IPS-20b (cell line): ENCODE measurements around the gene CEP72.
"Not testable (repeated sequence)": the region's sequence is repeated elsewhere in the genome, so short reads cannot be mapped to it uniquely, and the experiment has no call there.

Experiments used
- H3K27ac ChIP-seq: one replicate; pipeline ENCODE4 v1.5.1; 2013; ENCODE audit warnings: low read length
- H3K27me3 ChIP-seq: 2 replicates; pipeline ENCODE4 v1.6.1; 2013; ENCODE audit warnings: mild to moderate bottlenecking, low read length, inconsistent platforms; ENCODE audit not compliant: insufficient read depth
- H3K36me3 ChIP-seq: 2 replicates; pipeline ENCODE4 v1.6.1; 2013; ENCODE audit warnings: low read depth, mild to moderate bottlenecking, inconsistent platforms, low read length, moderate library complexity; ENCODE audit not compliant: insufficient read depth
- H3K4me1 ChIP-seq: 2 replicates; pipeline ENCODE4 v1.6.1; 2013; ENCODE audit warnings: mild to moderate bottlenecking, control low read depth, inconsistent platforms, low read length, moderate library complexity; ENCODE audit not compliant: insufficient read depth
- H3K4me3 ChIP-seq: 2 replicates; pipeline ENCODE4 v1.5.1; 2013; ENCODE audit warnings: mild to moderate bottlenecking, low read length, inconsistent platforms
- H3K9ac ChIP-seq: 2 replicates; pipeline ENCODE4 v1.6.1; 2013; ENCODE audit warnings: low read depth, mild to moderate bottlenecking, inconsistent platforms, low read length, moderate library complexity
- H3K9me3 ChIP-seq: 2 replicates; pipeline ENCODE4 v1.6.1; 2013; ENCODE audit warnings: mild to moderate bottlenecking, low read depth, low read length, inconsistent platforms; ENCODE audit not compliant: insufficient read depth

Gene CEP72

DNA sequence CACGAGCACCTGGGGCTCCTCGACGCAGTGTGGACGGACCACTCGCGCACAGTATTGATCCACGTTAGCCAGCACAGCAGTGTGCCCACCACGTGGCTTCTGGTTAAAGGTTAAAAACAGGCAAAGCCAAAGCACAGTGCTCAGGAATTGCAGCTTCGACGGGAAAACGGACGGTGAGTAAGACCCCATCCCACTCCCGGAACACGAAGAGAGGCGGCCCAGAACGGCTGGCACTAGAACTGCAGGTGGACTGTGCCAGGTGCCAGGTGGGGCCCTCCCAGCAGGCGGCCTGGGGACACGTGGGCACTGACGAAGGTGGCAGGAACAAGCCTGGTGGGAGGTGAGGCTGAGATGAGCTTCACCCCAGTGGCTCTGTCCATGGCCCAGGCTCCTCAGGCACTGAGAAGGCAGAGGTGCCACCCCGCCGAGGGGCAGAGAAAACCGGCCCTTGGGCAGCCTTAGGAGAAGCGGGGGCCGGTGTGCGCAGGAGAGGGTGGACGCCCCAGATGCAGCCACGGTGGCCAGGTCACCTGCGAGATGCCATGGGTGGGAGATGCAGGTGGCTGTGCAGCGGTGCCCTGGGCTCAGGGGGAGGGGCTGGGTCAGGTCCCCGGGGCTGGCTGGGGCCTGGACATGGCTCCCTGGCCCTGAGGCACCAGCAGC is 76.3 kb downstream of the CEP72 start:
- H3K9me3 ChIP-seq, H3K27ac ChIP-seq, H3K9ac ChIP-seq, H3K4me3 ChIP-seq, H3K36me3 ChIP-seq, H3K4me1 ChIP-seq: not testable (repeated sequence)
- H3K27me3 ChIP-seq, result peaks cover 15% of the 10 kb centered on the region

DNA sequence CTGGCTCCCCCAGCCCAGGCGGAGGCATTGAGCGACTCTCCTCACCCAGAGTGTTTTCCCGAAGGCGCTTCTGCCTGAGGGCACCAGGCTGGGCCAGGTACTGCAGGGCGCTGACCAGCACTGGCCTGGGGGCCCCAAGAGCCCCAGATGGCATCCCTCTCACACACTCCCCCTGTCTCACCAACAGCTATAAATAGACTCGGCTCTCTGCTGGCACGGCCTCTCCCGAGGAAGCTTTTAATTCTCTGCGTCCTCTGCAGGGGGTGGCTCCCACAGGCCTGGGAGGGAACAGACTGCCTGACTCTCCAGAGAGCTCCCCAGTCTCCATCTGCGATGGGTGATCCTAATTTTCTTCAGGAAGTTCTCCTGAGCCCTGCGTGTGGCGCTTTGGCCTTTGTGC is 78.2 kb downstream of the CEP72 start:
- H3K27ac ChIP-seq, H3K9me3 ChIP-seq, H3K4me3 ChIP-seq, H3K4me1 ChIP-seq, H3K9ac ChIP-seq, H3K36me3 ChIP-seq: not testable (repeated sequence)
- peaks cover 18% of the 10 kb centered on the region for H3K27me3 ChIP-seq

GRCh38 chr5:691049-691448 is 78.9 kb downstream of the CEP72 start:
- H3K4me1 ChIP-seq, H3K9me3 ChIP-seq, H3K4me3 ChIP-seq, H3K27ac ChIP-seq, H3K36me3 ChIP-seq, H3K9ac ChIP-seq: not testable (repeated sequence)
- peaks cover 18% of the 10 kb centered on the region for H3K27me3 ChIP-seq

- peaks cover 18% of the 10 kb centered on the region for H3K27me3 ChIP-seq
- H3K9ac ChIP-seq, result no peak overlapping the region
Measured at GRCh38 chr5:691817-692528, 79.8 kb downstream of the CEP72 start.

GRCh38 chr5:692529-693041 is 80.4 kb downstream of the CEP72 start:
- not testable (repeated sequence) for H3K9me3 ChIP-seq, H3K4me3 ChIP-seq, H3K9ac ChIP-seq, H3K4me1 ChIP-seq, H3K27ac ChIP-seq, H3K36me3 ChIP-seq
- peaks cover 22% of the 10 kb centered on the region for H3K27me3 ChIP-seq

More at GRCh38 chr5:691817-692528, 79.8 kb downstream of the CEP72 start:
- H3K4me1 ChIP-seq, result no peaks in the 10 kb centered on the region
- no peak overlapping the region for H3K27ac ChIP-seq
- no peaks in the 10 kb centered on the region for H3K9me3 ChIP-seq
- no peaks in the 10 kb centered on the region for H3K36me3 ChIP-seq
- H3K4me3 ChIP-seq, result no peak overlapping the region

DNA sequence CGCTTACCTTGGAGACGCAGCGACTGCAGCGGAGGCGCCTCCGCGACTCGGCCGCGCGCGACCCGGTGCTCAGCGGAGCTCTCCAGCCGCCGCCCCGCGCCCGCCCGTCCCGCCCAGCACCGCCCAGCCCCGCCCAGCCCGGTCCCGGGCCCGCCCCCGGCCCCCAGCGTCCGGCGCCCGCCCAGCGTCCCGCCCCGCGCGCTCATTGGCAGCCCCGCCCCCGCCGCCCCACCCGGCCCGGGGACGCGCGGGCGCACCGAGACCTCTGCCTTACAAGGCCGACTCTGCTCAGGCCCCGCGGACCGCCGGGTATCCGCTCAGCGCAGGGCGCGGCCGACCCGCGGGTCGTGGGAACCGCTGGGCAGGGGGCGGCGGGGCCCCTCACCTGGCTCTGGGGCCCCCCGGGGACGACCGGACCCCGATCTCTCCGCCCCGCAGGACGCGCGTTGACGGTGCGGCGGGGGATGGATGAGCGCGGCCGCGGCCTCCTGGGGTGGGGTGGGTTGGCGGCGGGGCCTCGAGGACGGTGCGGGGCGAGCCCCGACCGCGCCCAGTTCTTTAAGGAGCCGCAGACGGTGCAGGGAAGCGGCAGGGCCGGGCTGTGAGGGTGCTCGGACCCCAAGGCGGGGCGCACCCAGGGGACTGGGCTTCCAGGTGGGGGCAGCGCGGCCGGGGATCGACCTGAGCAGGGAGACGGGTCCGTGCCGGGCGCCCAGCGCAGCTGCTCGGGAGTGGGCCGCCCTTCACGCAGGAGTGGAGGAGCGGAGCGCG is 81.3 kb downstream of the CEP72 start, which contains the start of gene TPPP:
Gene TPPP (minus strand): TSS at position 82 of the 771 bp plus-strand sequence. CDS start 15,292 bp downstream, outside the sequence.
- H3K27me3 ChIP-seq, result peaks cover 26% of the 10 kb centered on the region
- not testable (repeated sequence) for H3K4me3 ChIP-seq, H3K9ac ChIP-seq, H3K4me1 ChIP-seq, H3K36me3 ChIP-seq, H3K27ac ChIP-seq, H3K9me3 ChIP-seq

DNA sequence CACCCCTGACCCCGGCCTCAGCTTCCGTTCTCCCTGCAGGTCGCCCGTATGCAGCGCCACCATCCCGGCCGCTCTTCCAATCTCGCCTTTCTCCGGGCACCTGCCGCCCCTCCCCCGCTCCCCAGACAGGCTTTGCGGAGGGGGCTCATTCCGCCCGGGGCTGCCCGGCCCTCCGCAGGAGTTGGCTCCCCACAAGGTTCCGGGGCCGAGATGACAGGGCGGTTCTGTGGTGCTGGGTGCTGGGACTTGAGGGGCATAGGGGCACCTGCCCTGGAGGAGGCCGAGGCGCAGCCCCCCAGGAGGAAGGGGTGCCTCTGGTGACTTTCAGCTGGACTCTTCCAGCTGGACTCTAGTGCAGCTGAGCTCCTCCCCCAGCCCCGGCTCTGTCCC is 81.9 kb downstream of the CEP72 start:
- H3K4me3 ChIP-seq, H3K9me3 ChIP-seq, H3K4me1 ChIP-seq, H3K9ac ChIP-seq, H3K27ac ChIP-seq, H3K36me3 ChIP-seq: not testable (repeated sequence)
- peaks cover 32% of the 10 kb centered on the region for H3K27me3 ChIP-seq

GRCh38 chr5:695475-695874 is 83.3 kb downstream of the CEP72 start:
- H3K9me3 ChIP-seq, H3K4me1 ChIP-seq, H3K27ac ChIP-seq, H3K9ac ChIP-seq, H3K36me3 ChIP-seq, H3K4me3 ChIP-seq: not testable (repeated sequence)
- peaks cover 40% of the 10 kb centered on the region for H3K27me3 ChIP-seq

- not testable (repeated sequence) for H3K27ac ChIP-seq, H3K9ac ChIP-seq, H3K9me3 ChIP-seq, H3K4me1 ChIP-seq, H3K4me3 ChIP-seq, H3K36me3 ChIP-seq
- H3K27me3 ChIP-seq, result peaks cover 44% of the 10 kb centered on the region
Measured at GRCh38 chr5:696191-696590, 84.1 kb downstream of the CEP72 start.

GRCh38 chr5:696753-697702 is 84.9 kb downstream of the CEP72 start:
- not testable (repeated sequence) for H3K4me3 ChIP-seq, H3K4me1 ChIP-seq, H3K9me3 ChIP-seq

More at GRCh38 chr5:696753-697702, 84.9 kb downstream of the CEP72 start:
- not testable (repeated sequence) for H3K36me3 ChIP-seq, H3K27ac ChIP-seq, H3K9ac ChIP-seq
- H3K27me3 ChIP-seq, result peaks cover 40% of the 10 kb centered on the region
